HepG2 (cell line): ENCODE results near the gene UBE2C. TPM values are rescaled to one million over a fixed set of nuclear protein-coding genes. Genes with fewer than 3 reads are reported as not detected.
A peak's percentile ranks its signal among the peaks of the same experiment; 100 is the strongest.

Experiments used
- ATAD3A ChIP-seq: sonication (generic); formaldehyde crosslinking; IDR thresholded peaks from 2 replicates; pipeline ENCODE4 v1.4.0; 2020; ENCODE audit warnings: missing genetic modification reagents
- EP300 ChIP-seq, 3 experiments: sonication (generic) in 1 of 3; formaldehyde crosslinking in 1 of 3; IDR thresholded peaks; 2 replicates each; pipeline versions ENCODE4 v1.5.1 to v1.6.1; 2011 to 2020; ENCODE audit warnings: low read depth in 2 of 3, low read length in 2 of 3, borderline replicate concordance in 1 of 3, improper control_type of control experiment in 1 of 3, mild to moderate bottlenecking in 1 of 3, missing genetic modification reagents in 1 of 3, moderate library complexity in 1 of 3
- FOSL2 ChIP-seq: sonication (generic); formaldehyde crosslinking; IDR thresholded peaks from 2 replicates; pipeline ENCODE4 v1.4.0; 2020; ENCODE audit warnings: missing genetic modification reagents
- FOXC1 ChIP-seq: sonication (generic); formaldehyde crosslinking; IDR thresholded peaks from 2 replicates; pipeline ENCODE4 v1.8.0; 2022; ENCODE audit warnings: mild to moderate bottlenecking, missing genetic modification reagents, borderline replicate concordance
- GATAD1 ChIP-seq: IDR thresholded peaks from 2 replicates; pipeline ENCODE4 v1.6.1; 2016; ENCODE audit warnings: missing genetic modification reagents, missing compliant biosample characterization
- MBNL3 ChIP-seq: fragments of 250-450 bp; sonication (Bioruptor Pico); conservative IDR thresholded peaks from 2 replicates; pipeline ENCODE4 v1.8.0; 2022; ENCODE audit warnings: mild to moderate bottlenecking, inconsistent platforms
- MTF1 ChIP-seq: sonication (generic); formaldehyde crosslinking; IDR thresholded peaks from 2 replicates; pipeline ENCODE4 v1.5.0; 2020; ENCODE audit warnings: missing genetic modification reagents
- PAF1 ChIP-seq: IDR thresholded peaks from 2 replicates; pipeline ENCODE4 v1.6.1; 2016; ENCODE audit warnings: missing genetic modification reagents, missing compliant biosample characterization
- PHF20 ChIP-seq: sonication (generic); formaldehyde crosslinking; IDR thresholded peaks from 2 replicates; pipeline ENCODE4 v1.5.0; 2020; ENCODE audit warnings: mild to moderate bottlenecking, missing genetic modification reagents
- SNAPC2 ChIP-seq: sonication (generic); formaldehyde crosslinking; IDR thresholded peaks from 2 replicates; pipeline ENCODE4 v1.8.1; 2022; ENCODE audit warnings: mild to moderate bottlenecking, missing genetic modification reagents
- ZFX ChIP-seq: sonication (generic); formaldehyde crosslinking; IDR thresholded peaks from 2 replicates; pipeline ENCODE4 v1.4.0; 2020; ENCODE audit warnings: mild to moderate bottlenecking, low read depth, missing genetic modification reagents, moderate library complexity
- ZMAT3 ChIP-seq: sonication (generic); formaldehyde crosslinking; conservative IDR thresholded peaks from 2 replicates; pipeline ENCODE4 v1.7.0; 2021; ENCODE audit warnings: missing genetic modification reagents
- ZNF143 ChIP-seq: sonication (generic); formaldehyde crosslinking; IDR thresholded peaks from 2 replicates; pipeline ENCODE4 v1.4.0; 2020; ENCODE audit warnings: missing genetic modification reagents
- ZNF180 ChIP-seq: sonication (generic); formaldehyde crosslinking; IDR thresholded peaks from 2 replicates; pipeline ENCODE4 v1.4.0; 2020; ENCODE audit warnings: low read depth, missing genetic modification reagents, borderline replicate concordance
- ZNF207 ChIP-seq: fragments of 450-650 bp; IDR thresholded peaks from 2 replicates; pipeline ENCODE4 v1.6.1; 2016; ENCODE audit warnings: antibody characterized with exemption, borderline replicate concordance
- ZNF713 ChIP-seq: sonication (generic); formaldehyde crosslinking; IDR thresholded peaks from 2 replicates; pipeline ENCODE4 v1.4.0; 2020; ENCODE audit warnings: mild to moderate bottlenecking, missing genetic modification reagents
- ZNF761 ChIP-seq: sonication (generic); formaldehyde crosslinking; conservative IDR thresholded peaks from 2 replicates; pipeline ENCODE4 v1.4.0; 2020; ENCODE audit warnings: mild to moderate bottlenecking, missing genetic modification reagents
- ZSCAN22 ChIP-seq: sonication (generic); formaldehyde crosslinking; IDR thresholded peaks from 2 replicates; pipeline ENCODE4 v1.4.0; 2020; ENCODE audit warnings: mild to moderate bottlenecking, missing genetic modification reagents
- polyA plus RNA-seq, 8 experiments: library from polyadenylated mRNA; depleted of rRNA in 3 of 8; stranded (reverse) in 7 of 8; unstranded in 1 of 8; fragments of >200 nt; fragmentation: Illumina TruSeq in 4 of 8; extraction: Trizol in 4 of 8; gene quantifications; 2 replicates each; pipeline versions ENCODE4 v1.2.1 to v1.2.3, GENCODE V29; 2011 to 2016; ENCODE audit warnings: low read depth in 4 of 8, missing spikeins in 1 of 8, mixed read lengths in 1 of 8; ENCODE audit not compliant: insufficient read depth in 1 of 8
- total RNA-seq, 5 experiments: library from RNA; depleted of rRNA; stranded (reverse); fragments of >200 nt; fragmentation: Illumina TruSeq; extraction: Trizol; gene quantifications; 2 replicates each; pipeline ENCODE4 v1.2.3, GENCODE V29; 2016; ENCODE audit warnings: low read depth in 1 of 5
- TF ChIP-seq, protein P1 (sequence below): sonication (generic); formaldehyde crosslinking; IDR thresholded peaks from 2 replicates; pipeline ENCODE4 v1.4.0; 2020; ENCODE audit warnings: missing genetic modification reagents
- TF ChIP-seq, protein P2 (sequence below): sonication (generic); formaldehyde crosslinking; IDR thresholded peaks from 2 replicates; pipeline ENCODE4 v1.5.1; 2020; ENCODE audit warnings: missing genetic modification reagents, mild to moderate bottlenecking, borderline replicate concordance
- TF ChIP-seq, protein P3 (sequence below): IDR thresholded peaks from 2 replicates; pipeline ENCODE4 v1.6.1; 2016; ENCODE audit warnings: mild to moderate bottlenecking
- TF ChIP-seq, protein P4 (sequence below): sonication (generic); formaldehyde crosslinking; IDR thresholded peaks from 2 replicates; pipeline ENCODE4 v1.5.0; 2020; ENCODE audit warnings: mild to moderate bottlenecking, missing genetic modification reagents, moderate library complexity
- TF ChIP-seq, protein P5 (sequence below): sonication (generic); formaldehyde crosslinking; IDR thresholded peaks from 2 replicates; pipeline ENCODE4 v1.5.0; 2020; ENCODE audit warnings: missing genetic modification reagents

The UBE2C gene
- total and polyA plus RNA-seq, 2 of the 13 experiments (the other 11 are each of a cell fraction or from before 2014, with no cell fraction given): 100 to 123 TPM

- TF ChIP-seq GATAD1 (0 out of 2 replicates have a peak, but pooled peaks have one; percentile 40), SNAPC2 (CRISPR knock-in tag) (0 out of 2 replicates have a peak, but pooled peaks have one; percentile 43), FOSL2 (CRISPR knock-in tag) (0 out of 2 replicates have a peak, but pooled peaks have one; percentile 16), ZNF207 (no peak), EP300 (IDR thresholded peaks at IDR 0.05; ENCODE audit: low read depth in 2 of 2, low read length in 2 of 2) (no peak), EP300 (CRISPR knock-in tag; IDR thresholded peaks at IDR 0.05; ENCODE audit: borderline replicate concordance) (no peak), ZNF180 (CRISPR knock-in tag) (no peak), ZNF761 (CRISPR knock-in tag) (no peak), MBNL3 (CRISPR knock-in tag) (no peak), ZNF713 (CRISPR knock-in tag) (0 out of 2 replicates have a peak, but pooled peaks have one; percentile 51), ATAD3A (no peak), FOXC1 (no peak), PHF20 (CRISPR knock-in tag) (no peak), ZMAT3 (CRISPR knock-in tag) (no peak), ZNF143 (no peak), PAF1 (CRISPR knock-in tag) (no peak), ZFX (CRISPR knock-in tag) (peak; percentile 23; the same call in 1 of the 2 replicates), MTF1 (no peak), ZSCAN22 (no peak)
- TF ChIP-seq, protein P1, sequence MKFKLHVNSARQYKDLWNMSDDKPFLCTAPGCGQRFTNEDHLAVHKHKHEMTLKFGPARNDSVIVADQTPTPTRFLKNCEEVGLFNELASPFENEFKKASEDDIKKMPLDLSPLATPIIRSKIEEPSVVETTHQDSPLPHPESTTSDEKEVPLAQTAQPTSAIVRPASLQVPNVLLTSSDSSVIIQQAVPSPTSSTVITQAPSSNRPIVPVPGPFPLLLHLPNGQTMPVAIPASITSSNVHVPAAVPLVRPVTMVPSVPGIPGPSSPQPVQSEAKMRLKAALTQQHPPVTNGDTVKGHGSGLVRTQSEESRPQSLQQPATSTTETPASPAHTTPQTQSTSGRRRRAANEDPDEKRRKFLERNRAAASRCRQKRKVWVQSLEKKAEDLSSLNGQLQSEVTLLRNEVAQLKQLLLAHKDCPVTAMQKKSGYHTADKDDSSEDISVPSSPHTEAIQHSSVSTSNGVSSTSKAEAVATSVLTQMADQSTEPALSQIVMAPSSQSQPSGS (CRISPR knock-in tag): 0 out of 2 replicates have a peak, but pooled peaks have one; percentile 35
- TF ChIP-seq, protein P2, sequence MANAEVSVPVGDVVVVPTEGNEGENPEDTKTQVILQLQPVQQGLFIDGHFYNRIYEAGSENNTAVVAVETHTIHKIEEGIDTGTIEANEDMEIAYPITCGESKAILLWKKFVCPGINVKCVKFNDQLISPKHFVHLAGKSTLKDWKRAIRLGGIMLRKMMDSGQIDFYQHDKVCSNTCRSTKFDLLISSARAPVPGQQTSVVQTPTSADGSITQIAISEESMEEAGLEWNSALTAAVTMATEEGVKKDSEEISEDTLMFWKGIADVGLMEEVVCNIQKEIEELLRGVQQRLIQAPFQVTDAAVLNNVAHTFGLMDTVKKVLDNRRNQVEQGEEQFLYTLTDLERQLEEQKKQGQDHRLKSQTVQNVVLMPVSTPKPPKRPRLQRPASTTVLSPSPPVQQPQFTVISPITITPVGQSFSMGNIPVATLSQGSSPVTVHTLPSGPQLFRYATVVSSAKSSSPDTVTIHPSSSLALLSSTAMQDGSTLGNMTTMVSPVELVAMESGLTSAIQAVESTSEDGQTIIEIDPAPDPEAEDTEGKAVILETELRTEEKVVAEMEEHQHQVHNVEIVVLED (CRISPR knock-in tag): no peak
- TF ChIP-seq, protein P3, sequence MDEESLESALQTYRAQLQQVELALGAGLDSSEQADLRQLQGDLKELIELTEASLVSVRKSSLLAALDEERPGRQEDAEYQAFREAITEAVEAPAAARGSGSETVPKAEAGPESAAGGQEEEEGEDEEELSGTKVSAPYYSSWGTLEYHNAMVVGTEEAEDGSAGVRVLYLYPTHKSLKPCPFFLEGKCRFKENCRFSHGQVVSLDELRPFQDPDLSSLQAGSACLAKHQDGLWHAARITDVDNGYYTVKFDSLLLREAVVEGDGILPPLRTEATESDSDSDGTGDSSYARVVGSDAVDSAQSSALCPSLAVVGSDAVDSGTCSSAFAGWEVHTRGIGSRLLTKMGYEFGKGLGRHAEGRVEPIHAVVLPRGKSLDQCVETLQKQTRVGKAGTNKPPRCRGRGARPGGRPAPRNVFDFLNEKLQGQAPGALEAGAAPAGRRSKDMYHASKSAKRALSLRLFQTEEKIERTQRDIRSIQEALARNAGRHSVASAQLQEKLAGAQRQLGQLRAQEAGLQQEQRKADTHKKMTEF (CRISPR knock-in tag): 0 out of 2 replicates have a peak, but pooled peaks have one; percentile 33
- TF ChIP-seq, protein P4, sequence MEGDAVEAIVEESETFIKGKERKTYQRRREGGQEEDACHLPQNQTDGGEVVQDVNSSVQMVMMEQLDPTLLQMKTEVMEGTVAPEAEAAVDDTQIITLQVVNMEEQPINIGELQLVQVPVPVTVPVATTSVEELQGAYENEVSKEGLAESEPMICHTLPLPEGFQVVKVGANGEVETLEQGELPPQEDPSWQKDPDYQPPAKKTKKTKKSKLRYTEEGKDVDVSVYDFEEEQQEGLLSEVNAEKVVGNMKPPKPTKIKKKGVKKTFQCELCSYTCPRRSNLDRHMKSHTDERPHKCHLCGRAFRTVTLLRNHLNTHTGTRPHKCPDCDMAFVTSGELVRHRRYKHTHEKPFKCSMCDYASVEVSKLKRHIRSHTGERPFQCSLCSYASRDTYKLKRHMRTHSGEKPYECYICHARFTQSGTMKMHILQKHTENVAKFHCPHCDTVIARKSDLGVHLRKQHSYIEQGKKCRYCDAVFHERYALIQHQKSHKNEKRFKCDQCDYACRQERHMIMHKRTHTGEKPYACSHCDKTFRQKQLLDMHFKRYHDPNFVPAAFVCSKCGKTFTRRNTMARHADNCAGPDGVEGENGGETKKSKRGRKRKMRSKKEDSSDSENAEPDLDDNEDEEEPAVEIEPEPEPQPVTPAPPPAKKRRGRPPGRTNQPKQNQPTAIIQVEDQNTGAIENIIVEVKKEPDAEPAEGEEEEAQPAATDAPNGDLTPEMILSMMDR (CRISPR knock-in tag): peak; percentile 94
- TF ChIP-seq, protein P5, sequence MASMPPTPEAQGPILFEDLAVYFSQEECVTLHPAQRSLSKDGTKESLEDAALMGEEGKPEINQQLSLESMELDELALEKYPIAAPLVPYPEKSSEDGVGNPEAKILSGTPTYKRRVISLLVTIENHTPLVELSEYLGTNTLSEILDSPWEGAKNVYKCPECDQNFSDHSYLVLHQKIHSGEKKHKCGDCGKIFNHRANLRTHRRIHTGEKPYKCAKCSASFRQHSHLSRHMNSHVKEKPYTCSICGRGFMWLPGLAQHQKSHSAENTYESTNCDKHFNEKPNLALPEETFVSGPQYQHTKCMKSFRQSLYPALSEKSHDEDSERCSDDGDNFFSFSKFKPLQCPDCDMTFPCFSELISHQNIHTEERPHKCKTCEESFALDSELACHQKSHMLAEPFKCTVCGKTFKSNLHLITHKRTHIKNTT: no peak
Observed at GRCh38 chr20:45798935-45799642, 13.4 kb upstream of the UBE2C start (continued).
